NCI-H82 (cell line): ENCODE data around the gene PRR23B.

ENCODE experiments used
- DNase-seq: peaks from one replicate; lab custom pipeline; 2025; lab: John Stamatoyannopoulos, UW

PRR23B gene

DNA sequence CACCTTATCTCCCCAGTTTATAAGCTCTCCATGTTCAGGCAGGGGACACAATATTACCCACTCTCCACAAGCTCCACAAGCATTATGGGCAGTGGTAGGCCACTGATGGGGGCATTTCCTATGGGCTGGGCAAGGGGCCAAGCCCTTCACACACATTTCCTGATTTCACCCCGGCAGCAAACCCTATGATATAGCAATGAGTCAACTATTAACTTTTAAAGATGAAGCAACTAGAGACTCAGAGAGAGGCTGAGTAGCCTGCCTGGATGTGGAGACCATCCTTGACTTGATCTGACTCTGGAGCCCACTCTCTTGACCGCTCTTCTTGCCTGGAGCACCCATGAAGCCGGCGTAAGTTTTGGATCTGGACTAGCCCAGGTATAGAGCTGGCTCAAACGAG, 46.3 kb downstream of the PRR23B start:
- DNase-seq: no peak

DNA sequence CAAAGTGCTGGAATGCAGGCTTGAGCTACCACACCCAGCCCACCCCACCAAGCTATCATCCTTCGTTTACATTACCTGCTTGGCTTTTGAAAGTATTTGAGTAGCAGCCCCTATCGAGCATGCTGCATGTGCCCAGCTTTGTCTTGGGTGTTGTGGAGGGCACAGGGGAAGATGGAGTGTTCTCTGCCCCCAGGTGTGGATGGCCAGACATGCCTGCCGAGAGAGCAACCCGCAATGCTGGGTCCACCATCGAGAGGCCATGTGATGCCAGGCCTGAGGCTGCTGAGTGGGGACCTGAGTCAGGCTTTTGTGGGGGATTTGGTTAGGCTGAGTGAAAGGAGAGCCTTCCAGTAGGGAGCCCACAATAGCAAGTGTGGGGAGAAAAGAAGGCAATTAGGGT, 47.8 kb downstream of the PRR23B start:
- DNase-seq: no peak

DNA sequence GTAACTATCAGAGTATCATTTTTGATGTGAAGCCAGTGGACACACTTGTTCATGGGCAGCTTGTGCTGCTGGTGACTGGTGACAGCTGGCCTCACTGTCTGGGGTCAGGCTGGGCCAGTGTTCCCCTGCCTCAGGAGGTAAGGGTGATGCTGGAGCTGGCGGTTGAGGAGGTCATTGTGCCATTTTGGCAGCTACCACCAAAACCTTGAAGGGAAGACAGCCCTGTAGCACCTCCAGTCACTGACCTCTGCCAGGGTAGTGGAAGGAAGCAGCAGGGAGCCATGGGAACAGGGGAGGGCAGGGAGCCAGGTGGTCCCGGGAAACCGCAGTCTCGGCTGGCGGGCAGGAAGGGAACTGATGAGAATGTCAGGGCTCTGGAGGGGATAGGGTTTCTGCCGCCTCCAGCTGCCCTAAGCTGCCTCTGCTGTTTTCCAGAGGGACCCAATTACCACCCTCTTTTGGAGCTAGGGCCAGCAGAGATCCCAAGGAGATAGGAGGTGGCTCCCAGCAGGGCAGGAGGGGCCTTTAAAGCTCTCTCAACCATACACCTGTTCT, 48.9 kb downstream of the PRR23B start:
- DNase-seq: no peak
